GM23338 (cell line): ENCODE measurements around the gene ASXL2. TPM values are rescaled to one million over a fixed set of nuclear protein-coding genes. Genes with fewer than 3 reads are reported as not detected.

Source experiments
- EZH2 ChIP-seq: fragments of 200-600 bp; sonication (generic); IDR thresholded peaks from one replicate; pipeline ENCODE4 v1.8.0; 2017; ENCODE audit warnings: antibody characterized with exemption, mild to moderate bottlenecking, low read depth; ENCODE audit not compliant: unreplicated experiment
- EZH2phosphoT487 ChIP-seq: fragments of 200-600 bp; sonication (generic); IDR thresholded peaks from one replicate; pipeline ENCODE4 v1.8.1; 2018; ENCODE audit warnings: antibody characterized with exemption; ENCODE audit not compliant: unreplicated experiment
- STAT1 ChIP-seq: IDR thresholded peaks from one replicate; pipeline ENCODE4 v1.6.1; 2016; ENCODE audit warnings: antibody characterized with exemption; ENCODE audit not compliant: unreplicated experiment
- ZNF114 ChIP-seq: fragments of 250-450 bp; sonication (Bioruptor Pico); IDR thresholded peaks from 2 replicates; pipeline ENCODE4 v1.5.0; 2020; ENCODE audit warnings: mild to moderate bottlenecking, moderate library complexity
- ZNF331 ChIP-seq: fragments of 250-450 bp; sonication (Bioruptor Pico); IDR thresholded peaks from 2 replicates; pipeline ENCODE4 v1.5.0; 2020; ENCODE audit warnings: low read depth, mild to moderate bottlenecking, moderate library complexity
- polyA plus RNA-seq: library from polyadenylated mRNA; unstranded; fragments of >200 nt; fragmentation: Nextera tagmentation; extraction: Ambion mirVana; gene quantifications from 2 replicates; pipeline ENCODE4 v1.2.1, GENCODE V29; 2016
- total RNA-seq: library from RNA; depleted of rRNA; stranded (reverse); fragments of >200 nt; shearing (Covaris generic); gene quantifications from 2 replicates; pipeline ENCODE4 v1.2.3, GENCODE V29; 2014
- TF ChIP-seq, protein P1 (sequence below): fragments of 250-450 bp; sonication (Bioruptor Pico); IDR thresholded peaks from 2 replicates; pipeline ENCODE4 v1.5.0; 2020; ENCODE audit warnings: mild to moderate bottlenecking, moderate library complexity
- TF ChIP-seq, protein P2 (sequence below): IDR thresholded peaks from 2 replicates; pipeline ENCODE4 v1.6.1; 2016; ENCODE audit warnings: antibody characterized with exemption
- TF ChIP-seq, protein P3 (sequence below): IDR thresholded peaks from one replicate; pipeline ENCODE4 v1.6.1; 2018; ENCODE audit warnings: antibody characterized with exemption; ENCODE audit not compliant: unreplicated experiment

The ASXL2 gene
- total and polyA plus RNA-seq, 2 experiments from 2014 or later = 7.0 to 21.8 TPM

DNA sequence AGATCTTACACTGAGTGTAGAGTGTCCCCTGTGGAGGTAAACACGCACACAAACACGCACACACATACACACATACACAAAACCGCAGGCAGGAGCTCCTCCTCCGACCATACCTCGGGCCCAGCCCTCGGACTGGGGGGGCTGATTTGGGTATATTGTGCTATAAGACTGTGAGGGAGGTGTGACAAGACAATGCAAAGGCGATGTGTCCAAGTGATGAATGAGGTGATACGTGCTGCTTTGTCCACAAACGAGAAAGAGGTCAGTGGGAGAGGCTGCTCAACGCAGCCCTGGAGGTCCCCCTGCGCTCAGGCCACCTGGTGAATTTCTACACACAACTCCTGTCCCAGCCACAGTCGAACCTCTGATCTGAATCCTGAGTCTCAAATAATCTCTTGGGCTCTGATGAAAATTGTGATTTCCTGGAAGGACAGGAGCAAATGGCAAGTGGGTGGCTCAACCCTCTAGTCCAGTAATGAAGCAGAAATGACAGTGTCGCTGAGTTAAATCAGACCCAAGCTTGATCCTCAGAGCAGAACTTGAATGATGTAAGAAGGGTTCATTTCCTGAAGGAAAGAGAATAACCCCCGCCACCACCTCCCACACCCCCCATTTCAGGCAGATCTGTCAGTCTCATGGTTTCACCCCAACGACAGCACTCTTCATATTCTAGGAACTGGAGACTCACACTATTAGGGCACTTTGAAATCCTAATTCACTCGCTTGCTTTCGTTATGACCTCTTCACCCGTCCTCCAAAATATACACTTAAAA, 48.9 kb upstream of the ASXL2 start (continued):
- TF ChIP-seq, protein P1, sequence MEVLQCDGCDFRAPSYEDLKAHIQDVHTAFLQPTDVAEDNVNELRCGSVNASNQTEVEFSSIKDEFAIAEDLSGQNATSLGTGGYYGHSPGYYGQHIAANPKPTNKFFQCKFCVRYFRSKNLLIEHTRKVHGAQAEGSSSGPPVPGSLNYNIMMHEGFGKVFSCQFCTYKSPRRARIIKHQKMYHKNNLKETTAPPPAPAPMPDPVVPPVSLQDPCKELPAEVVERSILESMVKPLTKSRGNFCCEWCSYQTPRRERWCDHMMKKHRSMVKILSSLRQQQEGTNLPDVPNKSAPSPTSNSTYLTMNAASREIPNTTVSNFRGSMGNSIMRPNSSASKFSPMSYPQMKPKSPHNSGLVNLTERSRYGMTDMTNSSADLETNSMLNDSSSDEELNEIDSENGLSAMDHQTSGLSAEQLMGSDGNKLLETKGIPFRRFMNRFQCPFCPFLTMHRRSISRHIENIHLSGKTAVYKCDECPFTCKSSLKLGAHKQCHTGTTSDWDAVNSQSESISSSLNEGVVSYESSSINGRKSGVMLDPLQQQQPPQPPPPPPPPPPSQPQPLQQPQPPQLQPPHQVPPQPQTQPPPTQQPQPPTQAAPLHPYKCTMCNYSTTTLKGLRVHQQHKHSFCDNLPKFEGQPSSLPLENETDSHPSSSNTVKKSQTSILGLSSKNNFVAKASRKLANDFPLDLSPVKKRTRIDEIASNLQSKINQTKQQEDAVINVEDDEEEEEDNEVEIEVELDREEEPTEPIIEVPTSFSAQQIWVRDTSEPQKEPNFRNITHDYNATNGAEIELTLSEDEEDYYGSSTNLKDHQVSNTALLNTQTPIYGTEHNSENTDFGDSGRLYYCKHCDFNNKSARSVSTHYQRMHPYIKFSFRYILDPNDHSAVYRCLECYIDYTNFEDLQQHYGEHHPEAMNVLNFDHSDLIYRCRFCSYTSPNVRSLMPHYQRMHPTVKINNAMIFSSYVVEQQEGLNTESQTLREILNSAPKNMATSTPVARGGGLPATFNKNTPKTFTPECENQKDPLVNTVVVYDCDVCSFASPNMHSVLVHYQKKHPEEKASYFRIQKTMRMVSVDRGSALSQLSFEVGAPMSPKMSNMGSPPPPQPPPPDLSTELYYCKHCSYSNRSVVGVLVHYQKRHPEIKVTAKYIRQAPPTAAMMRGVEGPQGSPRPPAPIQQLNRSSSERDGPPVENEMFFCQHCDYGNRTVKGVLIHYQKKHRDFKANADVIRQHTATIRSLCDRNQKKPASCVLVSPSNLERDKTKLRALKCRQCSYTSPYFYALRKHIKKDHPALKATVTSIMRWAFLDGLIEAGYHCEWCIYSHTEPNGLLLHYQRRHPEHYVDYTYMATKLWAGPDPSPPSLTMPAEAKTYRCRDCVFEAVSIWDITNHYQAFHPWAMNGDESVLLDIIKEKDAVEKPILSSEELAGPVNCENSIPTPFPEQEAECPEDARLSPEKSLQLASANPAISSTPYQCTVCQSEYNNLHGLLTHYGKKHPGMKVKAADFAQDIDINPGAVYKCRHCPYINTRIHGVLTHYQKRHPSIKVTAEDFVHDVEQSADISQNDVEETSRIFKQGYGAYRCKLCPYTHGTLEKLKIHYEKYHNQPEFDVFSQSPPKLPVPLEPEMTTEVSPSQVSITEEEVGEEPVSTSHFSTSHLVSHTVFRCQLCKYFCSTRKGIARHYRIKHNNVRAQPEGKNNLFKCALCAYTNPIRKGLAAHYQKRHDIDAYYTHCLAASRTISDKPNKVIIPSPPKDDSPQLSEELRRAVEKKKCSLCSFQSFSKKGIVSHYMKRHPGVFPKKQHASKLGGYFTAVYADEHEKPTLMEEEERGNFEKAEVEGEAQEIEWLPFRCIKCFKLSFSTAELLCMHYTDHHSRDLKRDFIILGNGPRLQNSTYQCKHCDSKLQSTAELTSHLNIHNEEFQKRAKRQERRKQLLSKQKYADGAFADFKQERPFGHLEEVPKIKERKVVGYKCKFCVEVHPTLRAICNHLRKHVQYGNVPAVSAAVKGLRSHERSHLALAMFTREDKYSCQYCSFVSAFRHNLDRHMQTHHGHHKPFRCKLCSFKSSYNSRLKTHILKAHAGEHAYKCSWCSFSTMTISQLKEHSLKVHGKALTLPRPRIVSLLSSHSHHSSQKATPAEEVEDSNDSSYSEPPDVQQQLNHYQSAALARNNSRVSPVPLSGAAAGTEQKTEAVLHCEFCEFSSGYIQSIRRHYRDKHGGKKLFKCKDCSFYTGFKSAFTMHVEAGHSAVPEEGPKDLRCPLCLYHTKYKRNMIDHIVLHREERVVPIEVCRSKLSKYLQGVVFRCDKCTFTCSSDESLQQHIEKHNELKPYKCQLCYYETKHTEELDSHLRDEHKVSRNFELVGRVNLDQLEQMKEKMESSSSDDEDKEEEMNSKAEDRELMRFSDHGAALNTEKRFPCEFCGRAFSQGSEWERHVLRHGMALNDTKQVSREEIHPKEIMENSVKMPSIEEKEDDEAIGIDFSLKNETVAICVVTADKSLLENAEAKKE (CRISPR knock-in tag) = no peak
- no peak for TF ChIP-seq ZNF331 (CRISPR knock-in tag)
- TF ChIP-seq EZH2phosphoT487 = no peak
- no peak for TF ChIP-seq ZNF114
- TF ChIP-seq, protein P2, sequence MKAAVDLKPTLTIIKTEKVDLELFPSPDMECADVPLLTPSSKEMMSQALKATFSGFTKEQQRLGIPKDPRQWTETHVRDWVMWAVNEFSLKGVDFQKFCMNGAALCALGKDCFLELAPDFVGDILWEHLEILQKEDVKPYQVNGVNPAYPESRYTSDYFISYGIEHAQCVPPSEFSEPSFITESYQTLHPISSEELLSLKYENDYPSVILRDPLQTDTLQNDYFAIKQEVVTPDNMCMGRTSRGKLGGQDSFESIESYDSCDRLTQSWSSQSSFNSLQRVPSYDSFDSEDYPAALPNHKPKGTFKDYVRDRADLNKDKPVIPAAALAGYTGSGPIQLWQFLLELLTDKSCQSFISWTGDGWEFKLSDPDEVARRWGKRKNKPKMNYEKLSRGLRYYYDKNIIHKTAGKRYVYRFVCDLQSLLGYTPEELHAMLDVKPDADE = no peak
- TF ChIP-seq STAT1 = no peak
- no peak for TF ChIP-seq EZH2
- TF ChIP-seq, protein P3, sequence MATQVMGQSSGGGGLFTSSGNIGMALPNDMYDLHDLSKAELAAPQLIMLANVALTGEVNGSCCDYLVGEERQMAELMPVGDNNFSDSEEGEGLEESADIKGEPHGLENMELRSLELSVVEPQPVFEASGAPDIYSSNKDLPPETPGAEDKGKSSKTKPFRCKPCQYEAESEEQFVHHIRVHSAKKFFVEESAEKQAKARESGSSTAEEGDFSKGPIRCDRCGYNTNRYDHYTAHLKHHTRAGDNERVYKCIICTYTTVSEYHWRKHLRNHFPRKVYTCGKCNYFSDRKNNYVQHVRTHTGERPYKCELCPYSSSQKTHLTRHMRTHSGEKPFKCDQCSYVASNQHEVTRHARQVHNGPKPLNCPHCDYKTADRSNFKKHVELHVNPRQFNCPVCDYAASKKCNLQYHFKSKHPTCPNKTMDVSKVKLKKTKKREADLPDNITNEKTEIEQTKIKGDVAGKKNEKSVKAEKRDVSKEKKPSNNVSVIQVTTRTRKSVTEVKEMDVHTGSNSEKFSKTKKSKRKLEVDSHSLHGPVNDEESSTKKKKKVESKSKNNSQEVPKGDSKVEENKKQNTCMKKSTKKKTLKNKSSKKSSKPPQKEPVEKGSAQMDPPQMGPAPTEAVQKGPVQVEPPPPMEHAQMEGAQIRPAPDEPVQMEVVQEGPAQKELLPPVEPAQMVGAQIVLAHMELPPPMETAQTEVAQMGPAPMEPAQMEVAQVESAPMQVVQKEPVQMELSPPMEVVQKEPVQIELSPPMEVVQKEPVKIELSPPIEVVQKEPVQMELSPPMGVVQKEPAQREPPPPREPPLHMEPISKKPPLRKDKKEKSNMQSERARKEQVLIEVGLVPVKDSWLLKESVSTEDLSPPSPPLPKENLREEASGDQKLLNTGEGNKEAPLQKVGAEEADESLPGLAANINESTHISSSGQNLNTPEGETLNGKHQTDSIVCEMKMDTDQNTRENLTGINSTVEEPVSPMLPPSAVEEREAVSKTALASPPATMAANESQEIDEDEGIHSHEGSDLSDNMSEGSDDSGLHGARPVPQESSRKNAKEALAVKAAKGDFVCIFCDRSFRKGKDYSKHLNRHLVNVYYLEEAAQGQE = no peak
